Omental fat pad (tissue), 4 donors: Measurements from ENCODE around the gene TMEM117. TPM values are rescaled to one million over a fixed set of nuclear protein-coding genes. Genes with fewer than 3 reads are reported as not detected.
"Not testable (repeated sequence)": the region's sequence is repeated elsewhere in the genome, so short reads cannot be mapped to it uniquely, and the experiment has no call there.

Experiments used
- ATAC-seq: fragments of 150-250 bp; one replicate; pipeline ENCODE4 v1.9.1; 2016; ENCODE audit warnings: mild to moderate bottlenecking, moderate library complexity; ENCODE audit not compliant: low FRiP score
- DNase-seq: peaks from one replicate; pipeline ENCODE4 v3.0.0-alpha.2; 2019; ENCODE audit warnings: low spot score
- total RNA-seq, 4 donors: library from RNA; depleted of rRNA; stranded (reverse); fragments of >200 nt; gene quantifications; one replicate each; pipeline ENCODE4 v1.1.0, GENCODE V29; 2016
- TF ChIP-seq, protein P1 (sequence below), 3 donors: fragments of 450-650 bp; IDR thresholded peaks; one replicate each; pipeline ENCODE4 v1.5.1; 2016 to 2017; ENCODE audit warnings: antibody characterized with exemption in 3 of 3, mild to moderate bottlenecking in 3 of 3, moderate library complexity in 2 of 3

Gene TMEM117
- total RNA-seq, 4 donors from 2014 or later = 7.5 to 13.1 (median 8.2) TPM

DNA sequence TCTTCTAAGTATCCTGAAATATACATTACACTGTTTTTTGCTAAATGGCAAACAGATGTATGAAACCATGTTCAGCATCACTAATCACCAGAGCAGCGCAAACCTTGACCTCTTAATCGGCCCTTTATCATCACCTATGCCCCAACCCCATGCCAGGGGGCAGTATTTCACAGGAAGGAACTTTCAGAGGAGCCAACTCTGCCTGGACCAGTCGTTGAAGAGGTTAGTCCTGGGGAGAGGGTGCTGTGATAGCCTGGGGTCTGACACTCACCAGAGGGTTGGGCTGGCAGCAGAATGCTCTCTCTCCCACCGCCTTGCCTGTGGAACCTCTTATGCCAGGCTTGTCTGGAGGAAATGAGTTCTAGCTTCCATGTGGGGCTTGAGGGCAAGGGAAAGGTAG is 411.7 kb downstream of the TMEM117 start:
- DNase-seq (no peak), ATAC-seq (no peak)
- TF ChIP-seq, protein P1, sequence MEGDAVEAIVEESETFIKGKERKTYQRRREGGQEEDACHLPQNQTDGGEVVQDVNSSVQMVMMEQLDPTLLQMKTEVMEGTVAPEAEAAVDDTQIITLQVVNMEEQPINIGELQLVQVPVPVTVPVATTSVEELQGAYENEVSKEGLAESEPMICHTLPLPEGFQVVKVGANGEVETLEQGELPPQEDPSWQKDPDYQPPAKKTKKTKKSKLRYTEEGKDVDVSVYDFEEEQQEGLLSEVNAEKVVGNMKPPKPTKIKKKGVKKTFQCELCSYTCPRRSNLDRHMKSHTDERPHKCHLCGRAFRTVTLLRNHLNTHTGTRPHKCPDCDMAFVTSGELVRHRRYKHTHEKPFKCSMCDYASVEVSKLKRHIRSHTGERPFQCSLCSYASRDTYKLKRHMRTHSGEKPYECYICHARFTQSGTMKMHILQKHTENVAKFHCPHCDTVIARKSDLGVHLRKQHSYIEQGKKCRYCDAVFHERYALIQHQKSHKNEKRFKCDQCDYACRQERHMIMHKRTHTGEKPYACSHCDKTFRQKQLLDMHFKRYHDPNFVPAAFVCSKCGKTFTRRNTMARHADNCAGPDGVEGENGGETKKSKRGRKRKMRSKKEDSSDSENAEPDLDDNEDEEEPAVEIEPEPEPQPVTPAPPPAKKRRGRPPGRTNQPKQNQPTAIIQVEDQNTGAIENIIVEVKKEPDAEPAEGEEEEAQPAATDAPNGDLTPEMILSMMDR (IDR thresholded peaks at IDR 0.05) = no peak

DNA sequence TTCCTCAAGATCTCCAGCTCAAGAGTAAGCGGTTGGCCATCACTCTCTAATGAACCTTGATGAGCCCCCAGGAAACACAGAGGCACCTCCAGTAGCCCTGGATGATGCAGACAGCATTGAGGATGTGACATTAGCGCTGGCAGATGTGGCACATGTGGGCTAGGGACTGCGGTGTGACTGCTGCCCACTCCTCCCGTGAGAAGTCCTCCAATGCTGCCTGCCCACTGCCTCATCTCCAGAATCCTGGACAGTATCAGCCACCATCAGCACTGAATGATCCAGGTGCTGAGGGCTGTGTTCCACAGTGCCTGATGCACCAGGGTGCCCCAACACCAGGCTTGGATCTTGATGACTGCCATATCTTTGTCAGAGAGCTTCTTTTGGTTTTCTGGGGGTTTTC is 412.6 kb downstream of the TMEM117 start:
- ATAC-seq = no peak
- DNase-seq = no peak
- TF ChIP-seq, protein P1 (IDR thresholded peaks at IDR 0.05) = no peak

DNA sequence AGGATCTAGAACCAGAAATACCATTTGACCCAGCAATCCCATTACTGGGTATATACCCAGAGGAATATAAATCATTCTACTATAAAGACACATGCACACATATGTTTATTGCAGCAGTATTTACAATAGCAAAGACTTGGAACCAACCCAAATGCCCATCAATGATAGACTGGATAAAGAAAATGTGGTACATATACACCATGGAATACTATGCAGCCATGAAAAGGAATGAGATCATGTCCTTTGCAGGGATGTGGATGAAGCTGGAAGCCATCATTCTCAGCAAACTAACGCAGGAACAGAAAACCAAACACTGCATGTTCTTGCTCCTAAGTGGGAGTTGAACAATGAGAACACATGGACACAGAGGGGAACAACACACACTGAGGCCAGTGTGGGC is 414.6 kb downstream of the TMEM117 start:
- not testable (repeated sequence) for ATAC-seq, DNase-seq

DNA sequence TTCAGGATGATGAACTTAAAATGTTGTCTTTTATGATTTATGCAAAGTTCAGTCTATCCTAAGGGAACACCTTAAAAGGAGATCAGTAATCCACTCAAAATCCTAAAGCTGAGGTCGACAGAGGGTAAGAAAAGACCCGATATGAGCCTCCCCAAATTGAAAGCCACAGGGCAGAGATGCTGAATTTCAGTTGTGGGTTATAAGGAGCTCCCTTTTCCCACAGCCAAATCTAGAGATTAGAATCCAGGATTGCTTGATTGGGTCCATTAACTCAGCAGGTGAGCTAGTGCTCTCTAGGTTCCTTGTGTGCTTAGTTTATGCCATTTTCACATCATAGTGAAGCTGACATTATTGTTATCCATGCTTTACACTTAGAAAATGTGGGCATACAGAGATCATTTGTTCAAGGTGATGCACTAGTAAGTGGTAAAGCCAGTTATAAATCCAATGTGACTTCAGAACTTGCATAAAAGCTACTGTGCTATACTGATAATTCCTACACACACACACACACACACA is 417.5 kb downstream of the TMEM117 start:
- DNase-seq = no peak
- no peak for ATAC-seq
- TF ChIP-seq, protein P1 (IDR thresholded peaks at IDR 0.05) = no peak

DNA sequence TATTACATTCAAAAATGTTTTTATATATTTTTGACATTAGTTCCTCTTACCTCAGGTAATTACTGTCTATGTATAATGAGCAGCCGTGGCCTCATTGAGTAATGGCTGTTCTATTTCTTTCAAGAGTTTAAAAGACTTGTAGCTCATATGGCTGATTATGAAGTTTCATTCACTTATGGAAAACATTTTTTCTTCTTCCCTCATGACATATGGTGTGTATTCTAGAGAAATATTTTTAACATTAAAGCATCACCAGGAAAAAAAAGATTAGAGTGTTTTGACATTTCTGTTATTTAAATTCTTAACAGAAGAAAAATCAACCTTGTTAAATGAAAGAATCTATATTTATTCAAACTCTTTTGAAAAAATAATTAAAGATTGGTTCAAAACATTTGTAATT is 422.4 kb downstream of the TMEM117 start:
- ATAC-seq = no peak
- TF ChIP-seq, protein P1 (IDR thresholded peaks at IDR 0.05) = no peak
- no peak for DNase-seq

DNA sequence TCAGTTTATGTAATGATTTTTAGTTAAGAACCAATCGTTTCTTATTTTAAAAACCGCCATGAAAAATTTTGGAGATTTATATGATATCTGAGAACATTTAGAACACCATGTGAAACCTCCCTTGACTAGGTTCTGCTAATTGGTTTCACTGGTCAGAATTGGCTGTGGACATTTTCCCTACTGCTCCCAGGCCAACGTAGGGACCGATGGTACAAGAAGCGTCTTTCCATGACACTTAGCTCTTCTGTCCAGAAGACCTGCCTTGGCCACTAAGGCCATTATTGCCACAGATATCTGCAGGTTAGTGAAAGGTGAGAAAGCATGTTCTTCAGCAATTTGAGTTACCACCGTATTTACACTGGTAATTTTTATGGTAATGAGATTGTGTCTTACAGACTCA is 424.0 kb downstream of the TMEM117 start:
- no peak for ATAC-seq
- TF ChIP-seq, protein P1 (IDR thresholded peaks at IDR 0.05) = no peak
- no peak for DNase-seq

DNA sequence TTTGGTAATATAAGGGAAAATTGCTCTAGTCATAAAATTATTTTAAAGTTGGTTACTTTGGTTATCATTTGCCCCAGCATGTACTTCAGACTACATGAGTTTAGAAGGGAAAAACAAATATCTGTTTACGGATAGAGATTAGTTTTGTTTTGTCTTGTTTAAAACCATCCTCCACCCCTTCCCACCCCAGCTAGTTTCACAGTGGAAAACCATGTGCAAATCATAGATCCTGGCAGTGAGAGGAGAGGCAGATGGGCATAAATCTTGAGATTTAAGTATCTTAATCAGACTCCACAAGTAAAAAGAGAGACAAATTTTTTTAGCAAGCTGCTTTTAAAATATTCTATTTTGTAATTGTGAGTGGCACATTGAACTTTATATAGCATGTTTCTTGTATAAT is 424.7 kb downstream of the TMEM117 start:
- TF ChIP-seq, protein P1 (IDR thresholded peaks at IDR 0.05) = no peak
- no peak for ATAC-seq
- no peak for DNase-seq
